Loucy (cell line): Measurements from ENCODE around the gene CHRM1.

Experiments used
- H2AFZ ChIP-seq: fragments of 200-600 bp; sonication (generic); 2 replicates; pipeline ENCODE4 v1.6.0; 2016; ENCODE audit warnings: antibody characterized with exemption, mild to moderate bottlenecking, low read length, moderate library complexity
- H3F3A ChIP-seq: fragments of 200-600 bp; 2 replicates; pipeline ENCODE4 v1.6.0; 2016; ENCODE audit warnings: antibody characterized with exemption, low read depth, mild to moderate bottlenecking
- H3K27me3 ChIP-seq: fragments of 200-600 bp; sonication (generic); 2 replicates; pipeline ENCODE4 v1.6.1; 2014; ENCODE audit warnings: low read length, mild to moderate bottlenecking; ENCODE audit not compliant: insufficient read depth, poor library complexity, severe bottlenecking
- H3K36me3 ChIP-seq: fragments of 200-600 bp; sonication (generic); 2 replicates; pipeline ENCODE4 v1.6.1; 2016; ENCODE audit warnings: low read length; ENCODE audit not compliant: insufficient read depth
- H3K4me1 ChIP-seq: fragments of 200-600 bp; sonication (generic); 2 replicates; pipeline ENCODE4 v1.5.1; 2014; ENCODE audit warnings: low read length, mild to moderate bottlenecking; ENCODE audit not compliant: insufficient read depth, poor library complexity, severe bottlenecking
- H3K4me2 ChIP-seq: fragments of 200-600 bp; sonication (generic); 2 replicates; pipeline ENCODE4 v1.6.0; 2014; ENCODE audit warnings: antibody characterized with exemption, low read length, low read depth, mild to moderate bottlenecking; ENCODE audit not compliant: poor library complexity, severe bottlenecking
- H3K4me3 ChIP-seq: fragments of 200-600 bp; sonication (generic); 2 replicates; pipeline ENCODE4 v1.5.1; 2014; ENCODE audit warnings: low read length, mild to moderate bottlenecking, mixed read lengths; ENCODE audit not compliant: poor library complexity, severe bottlenecking
- H3K79me2 ChIP-seq: fragments of 200-600 bp; sonication (generic); 2 replicates; pipeline ENCODE4 v1.6.1; 2014; ENCODE audit warnings: low read length; ENCODE audit not compliant: insufficient read depth
- H3K9ac ChIP-seq: fragments of 200-600 bp; sonication (generic); 2 replicates; pipeline ENCODE4 v1.6.0; 2014; ENCODE audit warnings: mild to moderate bottlenecking, low read depth, low read length, moderate library complexity; ENCODE audit not compliant: poor library complexity, severe bottlenecking
- H3K9me2 ChIP-seq: fragments of 200-600 bp; sonication (generic); replicated peaks from 2 replicates; pipeline ENCODE4 v1.6.1; 2016; ENCODE audit warnings: low read depth, low read length, mixed read lengths
- H3K9me3 ChIP-seq: fragments of 200-600 bp; sonication (generic); 2 replicates; pipeline ENCODE4 v1.6.1; 2014; ENCODE audit warnings: mild to moderate bottlenecking, antibody characterized with exemption, low read length, low read depth; ENCODE audit not compliant: insufficient read depth
- H4K20me1 ChIP-seq: fragments of 200-600 bp; sonication (generic); 2 replicates; pipeline ENCODE4 v1.6.0; 2014; ENCODE audit warnings: antibody characterized with exemption, low read length, mild to moderate bottlenecking; ENCODE audit not compliant: insufficient read depth, poor library complexity, severe bottlenecking
- CTCF ChIP-seq: fragments of 200-600 bp; sonication (generic); conservative IDR thresholded peaks from 2 replicates; pipeline ENCODE4 v1.5.1; 2014; ENCODE audit warnings: mild to moderate bottlenecking, antibody characterized with exemption, low read length
- EZH2phosphoT487 ChIP-seq: fragments of 200-600 bp; IDR thresholded peaks from 2 replicates; pipeline ENCODE4 v1.6.1; 2018; ENCODE audit warnings: antibody characterized with exemption, mild to moderate bottlenecking, moderate library complexity, borderline replicate concordance

CHRM1 gene

GRCh38 chr11:62961017-62961570, 39.9 kb upstream of the CHRM1 start:
- no peaks in the 10 kb centered on the region for H3K36me3 ChIP-seq
- no peak overlapping the region for H2AFZ ChIP-seq
- no peaks in the 10 kb centered on the region for H3K4me1 ChIP-seq
- TF ChIP-seq CTCF, result no peak
- no peak for TF ChIP-seq EZH2phosphoT487
- no peaks in the 10 kb centered on the region for H3K27me3 ChIP-seq
- H3K79me2 ChIP-seq, result no peaks in the 10 kb centered on the region
- no peak overlapping the region for H3K9ac ChIP-seq
- no peaks in the 10 kb centered on the region for H3F3A ChIP-seq
- no peaks in the 10 kb centered on the region for H4K20me1 ChIP-seq
- H3K4me3 ChIP-seq, result no peak overlapping the region
- no peaks in the 10 kb centered on the region for H3K9me2 ChIP-seq
- no peak overlapping the region for H3K4me2 ChIP-seq
- H3K9me3 ChIP-seq, result no peaks in the 10 kb centered on the region

- no peaks in the 10 kb centered on the region for H3K9me3 ChIP-seq
- no peaks in the 10 kb centered on the region for H3K9me2 ChIP-seq
- H3K4me1 ChIP-seq, result no peaks in the 10 kb centered on the region
- no peaks in the 10 kb centered on the region for H3K36me3 ChIP-seq
- H3F3A ChIP-seq, result no peaks in the 10 kb centered on the region
- H3K4me2 ChIP-seq, result no peak overlapping the region
- H2AFZ ChIP-seq, result no peak overlapping the region
- no peaks in the 10 kb centered on the region for H3K27me3 ChIP-seq
- no peak overlapping the region for H3K9ac ChIP-seq
- no peaks in the 10 kb centered on the region for H3K79me2 ChIP-seq
- TF ChIP-seq CTCF (no peak), EZH2phosphoT487 (no peak)
- no peak overlapping the region for H3K4me3 ChIP-seq
- no peaks in the 10 kb centered on the region for H4K20me1 ChIP-seq
Measured at GRCh38 chr11:62959422-62959980, 38.3 kb upstream of the CHRM1 start.

GRCh38 chr11:62958547-62959421, 37.6 kb upstream of the CHRM1 start:
- H3K4me3 ChIP-seq, result no peak overlapping the region
- no peaks in the 10 kb centered on the region for H3F3A ChIP-seq
- TF ChIP-seq CTCF, result no peak
- TF ChIP-seq EZH2phosphoT487, result no peak
- no peaks in the 10 kb centered on the region for H3K9me3 ChIP-seq
- H2AFZ ChIP-seq, result no peak overlapping the region
- H3K27me3 ChIP-seq, result no peaks in the 10 kb centered on the region
- H3K9me2 ChIP-seq, result no peaks in the 10 kb centered on the region
- H3K4me2 ChIP-seq, result no peak overlapping the region
- no peaks in the 10 kb centered on the region for H3K79me2 ChIP-seq
- no peaks in the 10 kb centered on the region for H4K20me1 ChIP-seq
- no peaks in the 10 kb centered on the region for H3K4me1 ChIP-seq
- no peak overlapping the region for H3K9ac ChIP-seq
- no peaks in the 10 kb centered on the region for H3K36me3 ChIP-seq
